Brain microvascular endothelial cell (primary cell): Measurements from ENCODE around the gene DENND1C.

Source experiments
- DNase-seq: peaks from one replicate; pipeline ENCODE4 v3.0.0-alpha.2; 2020
- H3K27ac ChIP-seq: fragments of 250-450 bp; sonication (Bioruptor Pico); 2 replicates; pipeline ENCODE4 v1.5.1; 2020; ENCODE audit warnings: mild to moderate bottlenecking, moderate library complexity
- H3K27me3 ChIP-seq: fragments of 250-450 bp; sonication (Bioruptor Pico); replicated peaks from 2 replicates; pipeline ENCODE4 v1.5.1; 2020; ENCODE audit warnings: mild to moderate bottlenecking
- H3K36me3 ChIP-seq: fragments of 250-450 bp; sonication (Bioruptor Pico); replicated peaks from 2 replicates; pipeline ENCODE4 v1.5.1; 2020; ENCODE audit warnings: mild to moderate bottlenecking
- H3K4me3 ChIP-seq: 2 replicates; pipeline ENCODE4 v1.5.1; 2011; ENCODE audit warnings: low read depth, mild to moderate bottlenecking, control low read depth, low read length, moderate library complexity
- in situ Hi-C: cut with HindIII; loops from 2 replicates; pipeline ENCODE4 v1.10.0; 2017; ENCODE audit warnings: low sequenced_read_pairs, low pct_ligation_motif_present
- TF ChIP-seq, protein P1 (sequence below): IDR thresholded peaks from 2 replicates; pipeline ENCODE4 v1.5.1; 2011; ENCODE audit warnings: low read depth, mild to moderate bottlenecking, moderate library complexity, low read length, control low read depth, inconsistent platforms; ENCODE audit errors: missing control alignments

DENND1C gene

DNA sequence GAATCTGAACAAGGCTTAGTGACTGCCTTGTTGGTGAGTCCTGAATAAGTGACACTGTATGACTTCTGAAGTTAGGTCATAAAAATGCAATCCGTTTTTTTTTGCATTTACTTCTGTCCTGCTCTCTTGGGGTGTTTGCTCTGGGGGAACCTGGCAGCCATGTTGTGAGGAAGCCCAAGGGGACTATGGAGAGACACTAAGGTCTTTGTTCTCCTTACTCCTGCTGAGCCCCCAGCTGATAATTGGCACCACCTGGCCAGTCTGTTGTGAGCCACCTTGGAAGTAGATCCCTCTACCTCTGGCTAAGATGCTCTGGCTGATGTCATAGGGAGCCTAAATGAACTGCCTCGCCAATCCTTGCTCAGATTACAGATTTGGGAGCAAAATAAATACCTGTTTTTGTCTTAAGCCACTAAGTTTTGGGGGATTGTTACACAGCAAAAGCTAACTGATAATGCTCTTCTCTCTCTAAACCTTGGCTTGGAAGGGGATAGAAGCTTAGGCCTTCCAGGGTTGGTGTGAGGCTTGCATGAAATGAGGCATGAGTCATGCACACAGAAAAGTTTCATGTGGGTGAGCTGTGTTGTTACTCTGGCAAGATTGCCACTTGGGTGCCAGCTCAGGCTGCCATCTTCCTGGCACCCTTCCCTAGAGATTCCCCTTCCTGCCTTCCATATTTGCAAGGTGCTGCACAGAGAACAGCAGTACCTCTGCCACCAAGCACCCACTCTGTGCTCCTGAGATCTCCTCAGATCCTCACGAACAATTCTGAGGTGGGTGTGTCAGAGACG is 10.4 kb upstream of the DENND1C start:
- TF ChIP-seq, protein P1, sequence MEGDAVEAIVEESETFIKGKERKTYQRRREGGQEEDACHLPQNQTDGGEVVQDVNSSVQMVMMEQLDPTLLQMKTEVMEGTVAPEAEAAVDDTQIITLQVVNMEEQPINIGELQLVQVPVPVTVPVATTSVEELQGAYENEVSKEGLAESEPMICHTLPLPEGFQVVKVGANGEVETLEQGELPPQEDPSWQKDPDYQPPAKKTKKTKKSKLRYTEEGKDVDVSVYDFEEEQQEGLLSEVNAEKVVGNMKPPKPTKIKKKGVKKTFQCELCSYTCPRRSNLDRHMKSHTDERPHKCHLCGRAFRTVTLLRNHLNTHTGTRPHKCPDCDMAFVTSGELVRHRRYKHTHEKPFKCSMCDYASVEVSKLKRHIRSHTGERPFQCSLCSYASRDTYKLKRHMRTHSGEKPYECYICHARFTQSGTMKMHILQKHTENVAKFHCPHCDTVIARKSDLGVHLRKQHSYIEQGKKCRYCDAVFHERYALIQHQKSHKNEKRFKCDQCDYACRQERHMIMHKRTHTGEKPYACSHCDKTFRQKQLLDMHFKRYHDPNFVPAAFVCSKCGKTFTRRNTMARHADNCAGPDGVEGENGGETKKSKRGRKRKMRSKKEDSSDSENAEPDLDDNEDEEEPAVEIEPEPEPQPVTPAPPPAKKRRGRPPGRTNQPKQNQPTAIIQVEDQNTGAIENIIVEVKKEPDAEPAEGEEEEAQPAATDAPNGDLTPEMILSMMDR, result no peak
- no peak overlapping the region for H3K4me3 ChIP-seq
- no peaks in the 10 kb centered on the region for H3K36me3 ChIP-seq
- H3K27ac ChIP-seq, result no peak overlapping the region
- H3K27me3 ChIP-seq, result no peaks in the 10 kb centered on the region
- in situ Hi-C loops, result no loop called here
- no peak for DNase-seq

DNA sequence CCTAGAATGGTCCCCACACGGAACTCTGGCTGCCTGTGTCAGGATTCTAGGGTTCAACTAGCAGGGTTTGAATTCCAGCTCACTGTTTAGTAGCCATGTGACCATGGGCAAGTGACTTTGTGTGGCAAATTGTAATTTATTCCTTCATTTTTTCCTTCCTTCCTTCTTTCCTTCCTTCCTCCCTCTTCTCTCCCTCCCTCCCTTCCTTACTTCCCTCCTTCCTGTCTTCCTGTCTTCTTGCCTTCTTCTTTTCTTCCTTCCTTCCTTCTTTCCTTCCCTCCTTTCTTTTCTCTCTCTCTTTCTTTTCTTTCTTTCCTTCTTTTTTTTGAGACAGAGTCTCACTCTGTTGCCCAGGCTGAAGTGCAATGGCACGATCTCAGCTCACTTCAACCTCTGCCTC is 8.5 kb upstream of the DENND1C start:
- no peak overlapping the region for H3K27ac ChIP-seq
- no peaks in the 10 kb centered on the region for H3K27me3 ChIP-seq
- DNase-seq, result no peak
- H3K4me3 ChIP-seq, result no peak overlapping the region
- TF ChIP-seq, protein P1, result no peak
- H3K36me3 ChIP-seq, result no peaks in the 10 kb centered on the region
- in situ Hi-C loops, result no loop called here

DNA sequence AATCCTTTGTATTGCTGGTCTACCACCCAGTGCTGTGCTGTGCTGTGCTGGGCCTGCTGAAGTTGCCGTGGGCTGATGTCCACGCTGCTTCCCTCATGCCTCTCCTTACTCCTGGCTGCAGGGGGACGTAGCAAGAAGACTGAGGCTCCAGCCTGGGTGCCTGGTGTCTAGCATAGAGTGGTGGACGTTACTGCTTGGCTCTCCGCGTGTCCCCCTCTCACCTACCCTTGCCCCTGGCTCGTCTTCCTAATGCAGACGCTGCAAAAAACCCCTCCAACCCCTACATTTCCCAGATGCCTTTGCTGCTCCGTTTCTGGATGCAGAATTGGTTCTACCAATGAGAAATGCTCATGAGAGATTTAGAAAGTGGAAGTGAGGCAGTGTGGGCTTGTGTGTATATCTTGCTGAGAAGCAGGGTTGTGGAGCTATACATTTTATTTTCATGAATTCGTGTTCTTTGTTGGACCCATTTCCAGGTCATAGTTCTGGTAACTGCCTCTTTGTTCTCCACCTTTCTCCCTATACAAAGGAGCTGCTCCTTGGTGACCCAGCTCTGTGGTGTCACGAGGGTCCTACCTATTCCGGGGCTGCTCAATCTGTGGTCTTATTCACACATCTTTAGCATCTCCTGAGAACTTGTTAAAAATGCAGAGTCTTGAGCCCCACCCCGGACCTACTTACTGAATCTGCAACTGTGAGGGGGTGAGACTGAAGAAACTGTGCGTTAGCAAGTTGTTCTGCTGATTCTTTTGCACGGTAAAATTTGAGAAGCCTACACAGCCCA is 7.9 kb upstream of the DENND1C start:
- Histone ChIP-seq H3K27me3 (no peaks in the 10 kb centered on the region), H3K4me3 (no peak overlapping the region), H3K27ac (no peak overlapping the region), H3K36me3 (no peaks in the 10 kb centered on the region)
- in situ Hi-C loops, result no loop called here
- TF ChIP-seq, protein P1, result no peak
- DNase-seq, result no peak

DNA sequence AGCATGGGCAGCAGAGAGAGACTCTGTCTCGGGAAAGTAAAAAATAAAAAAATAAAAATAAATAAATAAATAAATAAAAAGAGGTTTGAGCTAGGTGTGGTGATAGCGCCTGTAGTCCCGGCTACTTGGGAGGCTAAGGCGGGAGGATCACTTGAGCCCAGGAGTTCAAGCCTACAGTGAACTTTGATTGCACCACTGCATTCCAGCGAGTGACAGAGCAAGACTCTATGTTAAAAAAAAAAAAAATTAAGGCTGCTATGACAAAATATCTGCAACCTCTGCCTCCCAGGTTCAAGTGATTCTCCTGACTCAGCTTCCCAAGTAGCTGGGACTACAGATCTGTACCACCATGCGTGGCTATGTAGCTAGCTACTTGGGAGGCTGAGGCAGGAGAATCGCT is 3.2 kb upstream of the DENND1C start:
- no peak overlapping the region for H3K27ac ChIP-seq
- H3K27me3 ChIP-seq, result no peaks in the 10 kb centered on the region
- H3K36me3 ChIP-seq, result no peaks in the 10 kb centered on the region
- DNase-seq, result no peak
- TF ChIP-seq, protein P1, result no peak
- in situ Hi-C loops, result no loop called here
- no peak overlapping the region for H3K4me3 ChIP-seq

DNA sequence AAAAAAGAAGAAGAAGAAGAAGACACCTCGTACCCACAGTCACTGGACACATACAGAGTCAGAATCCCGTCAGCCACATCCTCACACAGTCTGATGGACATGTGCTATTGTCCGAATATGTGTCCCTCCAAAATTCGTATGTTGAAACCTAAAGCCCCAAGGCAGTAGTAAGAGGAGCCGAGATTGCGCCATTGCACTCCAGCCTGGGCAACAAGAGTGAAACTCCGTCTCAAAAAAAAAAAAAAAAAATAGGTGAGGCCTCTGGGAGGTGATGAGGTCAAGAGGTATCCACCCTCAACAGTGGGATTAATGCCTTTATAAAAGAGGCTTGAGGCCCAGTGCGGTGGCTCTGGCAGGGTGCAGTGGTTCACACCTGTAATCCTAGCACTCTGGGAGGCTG is 2.6 kb upstream of the DENND1C start:
- Histone ChIP-seq H3K4me3 (no peak overlapping the region), H3K27me3 (no peaks in the 10 kb centered on the region), H3K36me3 (no peaks in the 10 kb centered on the region), H3K27ac (no peak overlapping the region)
- in situ Hi-C loops, result no loop called here
- no peak for DNase-seq
- TF ChIP-seq, protein P1, result no peak

DNA sequence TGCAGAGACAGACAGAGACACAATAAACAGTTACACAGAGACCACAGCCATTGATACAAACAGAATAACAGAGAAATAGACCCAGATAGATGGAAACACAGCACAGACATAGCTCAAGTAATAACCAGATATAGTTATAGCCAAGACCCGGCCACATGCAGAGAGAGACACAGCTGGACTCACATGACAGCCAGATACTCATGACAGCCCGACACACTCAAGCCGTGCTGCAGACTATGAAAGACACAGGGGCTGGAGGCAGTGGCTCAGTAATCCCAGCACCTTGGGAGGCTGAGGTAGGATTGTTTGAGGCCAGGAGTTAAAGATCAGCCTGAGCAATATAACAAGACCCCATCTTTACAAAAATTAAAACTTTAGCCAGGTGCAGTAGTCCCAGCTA is 1.6 kb upstream of the DENND1C start:
- H3K27ac ChIP-seq, result no peak overlapping the region
- TF ChIP-seq, protein P1, result no peak
- no peaks in the 10 kb centered on the region for H3K36me3 ChIP-seq
- no peak for DNase-seq
- H3K4me3 ChIP-seq, result no peak overlapping the region
- no peaks in the 10 kb centered on the region for H3K27me3 ChIP-seq
- in situ Hi-C loops, result no loop called here
